Gastroesophageal sphincter (tissue), 4 donors: ENCODE results near the gene SFTA2. TPM values are rescaled to one million over a fixed set of nuclear protein-coding genes. Genes with fewer than 3 reads are reported as not detected.

Source experiments
- ATAC-seq: fragments of 150-250 bp; one replicate; pipeline ENCODE4 v1.9.1; 2016; ENCODE audit warnings: mild to moderate bottlenecking, moderate library complexity
- H3K27ac ChIP-seq, 4 donors: fragments of 200-600 bp; sonication (generic) in 3 of 4; 1 replicate in 3 of 4; 2 replicates in 1 of 4; pipeline ENCODE4 v1.5.1; 2016 to 2019
- H3K27me3 ChIP-seq: fragments of 200-600 bp; sonication (generic); one replicate; pipeline ENCODE4 v1.5.1; 2019
- H3K36me3 ChIP-seq, 2 donors: fragments of 200-600 bp; sonication (generic); one replicate each; pipeline ENCODE4 v1.5.1; 2019; ENCODE audit warnings: control low read depth in 1 of 2
- H3K4me1 ChIP-seq, 3 donors: fragments of 200-600 bp; sonication (generic); 1 replicate in 2 of 3; 2 replicates in 1 of 3; pipeline ENCODE4 v1.5.1; 2016 to 2019; ENCODE audit warnings: control low read depth in 2 of 3
- H3K4me3 ChIP-seq, 2 donors: fragments of 200-600 bp; sonication (generic); one replicate each; pipeline ENCODE4 v1.5.1; 2019; ENCODE audit warnings: mild to moderate bottlenecking in 1 of 2, moderate library complexity in 1 of 2
- H3K9me3 ChIP-seq, 3 donors: fragments of 200-600 bp; sonication (generic); one replicate each; pipeline ENCODE4 v1.5.1; 2017 to 2019; ENCODE audit warnings: control low read depth in 2 of 3
- EP300 ChIP-seq: sonication (generic); formaldehyde crosslinking; IDR thresholded peaks from one replicate; pipeline ENCODE4 v1.6.1; 2017; ENCODE audit warnings: antibody characterized with exemption, mild to moderate bottlenecking
- POLR2A ChIP-seq, 2 donors: fragments of 450-650 bp; IDR thresholded peaks; one replicate each; pipeline ENCODE4 v1.6.1; 2017; ENCODE audit warnings: antibody characterized with exemption in 2 of 2, mild to moderate bottlenecking in 2 of 2, moderate library complexity in 1 of 2
- POLR2AphosphoS5 ChIP-seq: sonication (generic); formaldehyde crosslinking; IDR thresholded peaks from one replicate; pipeline ENCODE4 v1.6.1; 2017; ENCODE audit warnings: antibody characterized with exemption
- WGBS, 2 donors: methylation state at CpG; one replicate each; pipeline ENCODE4 v1.1.5; 2018; ENCODE audit warnings: low coverage in 1 of 2; 5-methylcytosine and 5-hydroxymethylcytosine counted together
- total RNA-seq, 4 donors: library from RNA; depleted of rRNA; stranded (reverse); fragments of >200 nt; gene quantifications; one replicate each; pipeline ENCODE4 v1.1.0, GENCODE V29; 2016
- TF ChIP-seq, protein P1 (sequence below), 4 experiments: fragments of 200-600 bp in 2 of 4; fragments of 450-650 bp in 2 of 4; sonication (generic) in 1 of 4; IDR thresholded peaks; one replicate each; pipeline ENCODE4 v1.5.1; 2017 to 2019; ENCODE audit warnings: antibody characterized with exemption in 4 of 4, mild to moderate bottlenecking in 2 of 4, moderate library complexity in 2 of 4

Gene SFTA2
- total RNA-seq, 4 donors from 2014 or later, result not detected

DNA sequence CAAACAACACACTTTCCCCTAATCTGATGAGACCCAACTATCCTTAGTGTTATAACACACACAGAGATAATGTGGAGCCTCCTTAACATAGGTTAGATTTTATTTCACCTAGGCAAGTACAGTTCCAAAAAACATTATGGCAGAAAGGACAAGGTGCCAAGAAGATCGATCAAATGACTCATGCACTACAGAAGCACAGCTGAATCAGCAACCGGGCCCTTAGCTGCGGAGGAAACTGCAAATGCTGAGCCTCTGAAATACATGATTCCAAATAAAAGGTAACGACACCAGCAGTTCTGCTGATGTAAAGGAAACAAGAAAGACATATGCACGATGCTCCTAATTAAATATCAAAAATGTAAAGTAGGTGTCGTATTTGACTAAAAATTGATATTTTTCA is 31.7 kb upstream of the SFTA2 start:
- Histone ChIP-seq H3K27me3 (peaks cover 26% of the 10 kb centered on the region), H3K9me3 (no peaks in the 10 kb centered on the region), H3K36me3 (no peaks in the 10 kb centered on the region), H3K4me1 (no peaks in the 10 kb centered on the region), H3K4me3 (no peak overlapping the region), H3K27ac (no peak overlapping the region)
- ATAC-seq, result no peak
- WGBS, 2 donors, result 69 to 76% methylated on average over 5 to 6 of the region's 6 CpGs
- TF ChIP-seq POLR2A (IDR thresholded peaks at IDR 0.05) (no peak), EP300 (no peak), POLR2AphosphoS5 (peak; percentile 20)
- TF ChIP-seq, protein P1, sequence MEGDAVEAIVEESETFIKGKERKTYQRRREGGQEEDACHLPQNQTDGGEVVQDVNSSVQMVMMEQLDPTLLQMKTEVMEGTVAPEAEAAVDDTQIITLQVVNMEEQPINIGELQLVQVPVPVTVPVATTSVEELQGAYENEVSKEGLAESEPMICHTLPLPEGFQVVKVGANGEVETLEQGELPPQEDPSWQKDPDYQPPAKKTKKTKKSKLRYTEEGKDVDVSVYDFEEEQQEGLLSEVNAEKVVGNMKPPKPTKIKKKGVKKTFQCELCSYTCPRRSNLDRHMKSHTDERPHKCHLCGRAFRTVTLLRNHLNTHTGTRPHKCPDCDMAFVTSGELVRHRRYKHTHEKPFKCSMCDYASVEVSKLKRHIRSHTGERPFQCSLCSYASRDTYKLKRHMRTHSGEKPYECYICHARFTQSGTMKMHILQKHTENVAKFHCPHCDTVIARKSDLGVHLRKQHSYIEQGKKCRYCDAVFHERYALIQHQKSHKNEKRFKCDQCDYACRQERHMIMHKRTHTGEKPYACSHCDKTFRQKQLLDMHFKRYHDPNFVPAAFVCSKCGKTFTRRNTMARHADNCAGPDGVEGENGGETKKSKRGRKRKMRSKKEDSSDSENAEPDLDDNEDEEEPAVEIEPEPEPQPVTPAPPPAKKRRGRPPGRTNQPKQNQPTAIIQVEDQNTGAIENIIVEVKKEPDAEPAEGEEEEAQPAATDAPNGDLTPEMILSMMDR (IDR thresholded peaks at IDR 0.05), result no peak

DNA sequence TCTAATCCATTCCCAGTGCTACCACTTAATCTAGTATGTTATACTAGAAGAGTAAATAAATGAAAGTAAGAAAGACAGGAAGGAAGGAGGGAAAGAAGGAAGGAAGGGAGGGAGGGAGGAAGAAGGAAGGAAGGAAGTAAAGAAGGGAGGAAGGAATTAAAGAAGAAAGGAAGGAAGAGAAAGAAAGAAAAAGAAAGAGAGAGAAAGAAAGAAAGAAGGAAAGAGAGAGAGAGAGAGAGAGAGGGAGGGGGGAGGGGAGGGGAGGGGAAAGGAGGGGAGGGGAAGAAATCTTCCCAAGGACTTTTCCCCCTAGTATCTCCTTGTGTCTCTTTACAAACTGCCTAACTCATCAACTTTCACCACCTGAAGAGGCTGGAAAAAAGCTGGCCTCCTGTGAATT is 30.7 kb upstream of the SFTA2 start:
- no peak for ATAC-seq
- TF ChIP-seq EP300, result no peak
- no peak for TF ChIP-seq POLR2AphosphoS5
- TF ChIP-seq POLR2A (IDR thresholded peaks at IDR 0.05), result no peak
- TF ChIP-seq, protein P1 (IDR thresholded peaks at IDR 0.05), result no peak
- H3K4me1 ChIP-seq, result no peaks in the 10 kb centered on the region

DNA sequence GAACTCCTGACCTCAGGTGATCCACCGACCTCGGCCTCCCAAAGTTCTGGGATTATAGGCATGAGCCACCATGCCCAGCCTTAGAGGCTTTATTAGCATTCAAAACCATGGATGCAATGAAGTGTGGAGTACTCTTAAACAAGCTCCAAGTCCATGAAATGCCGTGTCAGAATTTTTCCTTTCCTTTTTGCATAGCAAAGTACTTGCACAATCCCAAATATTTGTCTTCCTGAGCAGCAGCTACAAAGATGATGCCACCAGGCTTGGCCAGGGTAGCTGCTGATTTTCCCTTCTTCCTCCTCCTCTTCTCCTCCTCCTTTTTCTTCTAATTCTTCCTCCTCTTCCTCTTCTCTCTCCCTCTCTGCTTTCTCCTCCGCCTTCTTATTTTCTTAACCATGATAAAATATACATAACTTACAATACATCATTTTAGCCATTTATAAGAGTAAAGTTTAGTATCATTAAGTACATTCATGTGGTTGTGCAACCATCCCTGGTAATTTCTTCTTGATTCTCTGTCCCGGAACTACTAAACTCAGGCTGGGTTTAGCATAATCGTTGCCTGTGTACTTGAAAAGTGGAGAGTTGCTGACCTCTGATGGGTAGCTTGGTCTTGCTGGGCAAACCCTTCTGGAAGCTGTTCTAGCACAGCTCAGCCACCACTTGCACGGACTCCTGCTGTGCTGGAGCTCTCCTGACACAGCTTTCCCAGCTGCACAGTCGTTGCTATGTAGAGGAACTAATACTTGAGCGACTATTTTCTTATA is 29.1 kb upstream of the SFTA2 start:
- no peak for ATAC-seq
- Histone ChIP-seq H3K27ac (no peak overlapping the region), H3K27me3 (peaks cover 34% of the 10 kb centered on the region), H3K36me3 (no peaks in the 10 kb centered on the region), H3K4me1 (peaks cover 0 to 2% (median 0%) of the 10 kb centered on the region in 3 donors), H3K9me3 (no peaks in the 10 kb centered on the region), H3K4me3 (no peak overlapping the region)
- WGBS, 2 donors, result 75 to 77% methylated on average over 6 to 7 of the region's 9 CpGs
- TF ChIP-seq POLR2A (IDR thresholded peaks at IDR 0.05) (no peak), POLR2AphosphoS5 (no peak), EP300 (no peak)
- TF ChIP-seq, protein P1 (IDR thresholded peaks at IDR 0.05), result no peak

More for the DNA sequence above, 30.7 kb upstream of the SFTA2 start:
- H3K4me3 ChIP-seq, result no peak overlapping the region
- no peaks in the 10 kb centered on the region for H3K9me3 ChIP-seq
- peaks cover 34% of the 10 kb centered on the region for H3K27me3 ChIP-seq
- H3K27ac ChIP-seq, result no peak overlapping the region
- no peaks in the 10 kb centered on the region for H3K36me3 ChIP-seq

DNA sequence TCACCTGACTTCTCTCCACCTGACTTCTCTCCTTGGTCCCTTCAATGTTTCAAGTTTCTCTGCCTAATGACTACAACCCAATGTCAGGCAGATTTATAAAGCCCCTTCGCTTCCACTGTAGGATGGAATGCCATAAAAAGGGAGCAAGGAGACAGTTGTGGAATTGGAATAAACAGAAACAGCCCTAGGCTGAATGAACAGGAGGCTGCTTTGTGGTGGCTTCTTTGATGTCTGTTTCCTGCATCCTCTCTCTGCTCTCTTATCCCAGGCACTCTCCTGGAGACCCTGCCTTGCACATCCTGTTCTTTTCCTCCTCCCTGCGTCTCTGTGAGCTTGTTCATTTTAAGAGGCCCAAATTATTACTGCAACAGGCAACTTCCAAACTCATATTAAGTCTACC is 25.7 kb upstream of the SFTA2 start:
- H3K9me3 ChIP-seq, result no peaks in the 10 kb centered on the region
- peaks cover 47% of the 10 kb centered on the region for H3K27me3 ChIP-seq
- no peak overlapping the region for H3K27ac ChIP-seq
- no peak overlapping the region for H3K4me3 ChIP-seq
- no peaks in the 10 kb centered on the region for H3K36me3 ChIP-seq
- no peak for TF ChIP-seq EP300
- no peak for TF ChIP-seq POLR2AphosphoS5
- TF ChIP-seq POLR2A (IDR thresholded peaks at IDR 0.05), result no peak
- TF ChIP-seq, protein P1 (IDR thresholded peaks at IDR 0.05), result no peak
- 77% methylated on average over 1 to 2 of the region's 2 CpGs for WGBS, 2 donors
- peaks cover 0 to 15% (median 0%) of the 10 kb centered on the region in 3 donors for H3K4me1 ChIP-seq
- ATAC-seq, result no peak
